WTC11 (cell line): ENCODE measurements around the gene PIK3CB. TPM values are rescaled to one million over a fixed set of nuclear protein-coding genes. Genes with fewer than 3 reads are reported as not detected.

Experiments
- ATAC-seq: fragments of 200-7000 bp; cut with Tn5 transposase; 2 replicates; pipeline ENCODE4 v1.10.0; 2021; ENCODE audit warnings: mild to moderate bottlenecking, moderate library complexity
- CTCF ChIA-PET: fragments of 300-600 bp; sonication (Branson Sonifier 250); formaldehyde crosslinking; loops from one replicate; lab custom pipeline; 2021; ENCODE audit warnings: antibody characterized with exemption; lab: Charles Lee
- POLR2A ChIA-PET: fragments of 350-600 bp; sonication (Branson Sonifier 250); formaldehyde crosslinking; loops from one replicate; lab custom pipeline; 2021; ENCODE audit warnings: antibody characterized with exemption; lab: Charles Lee
- DNase-seq: peaks from one replicate; pipeline ENCODE4 v3.0.0; 2021; ENCODE audit warnings: low spot score
- H3K27ac Mint-ChIP-seq: 2 replicates; pipeline ENCODE4 v1.8.0; 2021; ENCODE audit warnings: mixed read lengths
- H3K27me3 Mint-ChIP-seq: 2 replicates; pipeline ENCODE4 v1.8.0; 2021; ENCODE audit warnings: low read depth, mild to moderate bottlenecking, moderate library complexity, mixed read lengths
- H3K36me3 Mint-ChIP-seq: 2 replicates; pipeline ENCODE4 v1.8.0; 2021; ENCODE audit warnings: mixed read lengths
- H3K4me1 Mint-ChIP-seq: 2 replicates; pipeline ENCODE4 v1.8.0; 2022; ENCODE audit warnings: mixed read lengths
- H3K4me3 Mint-ChIP-seq: 2 replicates; pipeline ENCODE4 v1.8.0; 2021; ENCODE audit warnings: mild to moderate bottlenecking, moderate library complexity, mixed read lengths
- H3K9me3 Mint-ChIP-seq: 2 replicates; pipeline ENCODE4 v1.8.0; 2021; ENCODE audit warnings: mixed read lengths
- ELF4 ChIP-seq: sonication (generic); formaldehyde crosslinking; IDR thresholded peaks from 2 replicates; pipeline ENCODE4 v1.8.1; 2022; ENCODE audit warnings: low read depth, mild to moderate bottlenecking, moderate library complexity, missing genetic modification reagents
- EMX1 ChIP-seq: fragments of 250-450 bp; sonication (Bioruptor Pico); IDR thresholded peaks from 2 replicates; pipeline ENCODE4 v1.8.0; 2021; ENCODE audit warnings: mild to moderate bottlenecking
- FOXK1 ChIP-seq: sonication (generic); formaldehyde crosslinking; IDR thresholded peaks from 2 replicates; pipeline ENCODE4 v1.8.0; 2022; ENCODE audit warnings: mild to moderate bottlenecking, moderate library complexity, missing genetic modification reagents
- GABPB1 ChIP-seq: sonication (generic); formaldehyde crosslinking; IDR thresholded peaks from 2 replicates; pipeline ENCODE4 v1.8.1; 2023; ENCODE audit warnings: mild to moderate bottlenecking, missing genetic modification reagents
- GRHL2 ChIP-seq: fragments of 250-450 bp; sonication (Bioruptor Pico); IDR thresholded peaks from 2 replicates; pipeline ENCODE4 v1.8.0; 2022; ENCODE audit warnings: mild to moderate bottlenecking, moderate library complexity; ENCODE audit not compliant: insufficient replicate concordance, severe bottlenecking
- GTF2I ChIP-seq: fragments of 250-450 bp; sonication (Bioruptor Pico); conservative IDR thresholded peaks from 2 replicates; pipeline ENCODE4 v1.4.0; 2021; ENCODE audit warnings: mild to moderate bottlenecking
- IRF2 ChIP-seq: sonication (generic); formaldehyde crosslinking; IDR thresholded peaks from 2 replicates; pipeline ENCODE4 v1.8.0; 2022; ENCODE audit warnings: low read depth, missing genetic modification reagents, borderline replicate concordance
- MXD4 ChIP-seq: fragments of 250-450 bp; sonication (Bioruptor Pico); IDR thresholded peaks from 2 replicates; pipeline ENCODE4 v1.8.0; 2021; ENCODE audit warnings: mild to moderate bottlenecking, moderate library complexity, borderline replicate concordance
- MYBL2 ChIP-seq: sonication (generic); formaldehyde crosslinking; IDR thresholded peaks from 2 replicates; pipeline ENCODE4 v1.8.1; 2023; ENCODE audit warnings: mild to moderate bottlenecking, moderate library complexity, missing genetic modification reagents
- NFE2L1 ChIP-seq: sonication (generic); formaldehyde crosslinking; IDR thresholded peaks from 2 replicates; pipeline ENCODE4 v1.8.1; 2023; ENCODE audit warnings: missing genetic modification reagents
- NFYB ChIP-seq: sonication (generic); formaldehyde crosslinking; conservative IDR thresholded peaks from 2 replicates; pipeline ENCODE4 v1.8.0; 2022; ENCODE audit warnings: low read depth, missing genetic modification reagents
- NR1H2 ChIP-seq: sonication (generic); formaldehyde crosslinking; IDR thresholded peaks from 2 replicates; pipeline ENCODE4 v1.9.0; 2021; ENCODE audit warnings: mild to moderate bottlenecking, moderate library complexity, missing genetic modification reagents
- OVOL2 ChIP-seq: fragments of 250-450 bp; sonication (Bioruptor Pico); IDR thresholded peaks from 2 replicates; pipeline ENCODE4 v1.9.0; 2021; ENCODE audit warnings: mild to moderate bottlenecking, borderline replicate concordance
- RORB ChIP-seq: fragments of 250-450 bp; sonication (Bioruptor Pico); IDR thresholded peaks from 2 replicates; pipeline ENCODE4 v1.9.0; 2021; ENCODE audit warnings: mild to moderate bottlenecking
- SOX15 ChIP-seq: fragments of 250-450 bp; sonication (Bioruptor Pico); IDR thresholded peaks from 2 replicates; pipeline ENCODE4 v1.9.0; 2021; ENCODE audit warnings: mild to moderate bottlenecking
- TEAD4 ChIP-seq: sonication (generic); formaldehyde crosslinking; IDR thresholded peaks from 2 replicates; pipeline ENCODE4 v1.8.0; 2022; ENCODE audit warnings: mild to moderate bottlenecking, missing genetic modification reagents
- ZBTB21 ChIP-seq: sonication (generic); formaldehyde crosslinking; IDR thresholded peaks from 2 replicates; pipeline ENCODE4 v1.8.1; 2023; ENCODE audit warnings: mild to moderate bottlenecking, missing genetic modification reagents, borderline replicate concordance
- ZNF138 ChIP-seq: sonication (generic); formaldehyde crosslinking; conservative IDR thresholded peaks from 2 replicates; pipeline ENCODE4 v1.8.1; 2022; ENCODE audit warnings: mild to moderate bottlenecking, moderate library complexity, missing genetic modification reagents
- ZNF671 ChIP-seq: fragments of 250-450 bp; sonication (Bioruptor Pico); IDR thresholded peaks from 2 replicates; pipeline ENCODE4 v1.8.0; 2021; ENCODE audit warnings: mild to moderate bottlenecking
- total RNA-seq: library from RNA; stranded (reverse); gene quantifications from 3 replicates; pipeline ENCODE4 v1.2.3, GENCODE V29; 2021
- TF ChIP-seq, protein P1 (sequence below): sonication (generic); formaldehyde crosslinking; IDR thresholded peaks from 2 replicates; pipeline ENCODE4 v1.8.0; 2023; ENCODE audit warnings: missing genetic modification reagents
- TF ChIP-seq, protein P2 (sequence below): fragments of 250-450 bp; sonication (Bioruptor Pico); IDR thresholded peaks from 2 replicates; pipeline ENCODE4 v1.9.0; 2021; ENCODE audit warnings: mild to moderate bottlenecking, borderline replicate concordance
- TF ChIP-seq, protein P3 (sequence below): sonication (generic); formaldehyde crosslinking; IDR thresholded peaks from 2 replicates; pipeline ENCODE4 v1.8.0; 2022; ENCODE audit warnings: mild to moderate bottlenecking, missing genetic modification reagents
- TF ChIP-seq, protein P4 (sequence below): sonication (generic); formaldehyde crosslinking; IDR thresholded peaks from 2 replicates; pipeline ENCODE4 v1.8.1; 2022; ENCODE audit warnings: low read depth, missing genetic modification reagents, borderline replicate concordance
- TF ChIP-seq, protein P5 (sequence below): sonication (generic); formaldehyde crosslinking; IDR thresholded peaks from 2 replicates; pipeline ENCODE4 v1.8.0; 2022; ENCODE audit warnings: mild to moderate bottlenecking, missing genetic modification reagents
- TF ChIP-seq, protein P6 (sequence below): sonication (generic); formaldehyde crosslinking; IDR thresholded peaks from 2 replicates; pipeline ENCODE4 v1.8.1; 2023; ENCODE audit warnings: mild to moderate bottlenecking, missing genetic modification reagents

PIK3CB gene
- total RNA-seq, 1 experiment from 2014 or later, result 36.0 TPM

DNA sequence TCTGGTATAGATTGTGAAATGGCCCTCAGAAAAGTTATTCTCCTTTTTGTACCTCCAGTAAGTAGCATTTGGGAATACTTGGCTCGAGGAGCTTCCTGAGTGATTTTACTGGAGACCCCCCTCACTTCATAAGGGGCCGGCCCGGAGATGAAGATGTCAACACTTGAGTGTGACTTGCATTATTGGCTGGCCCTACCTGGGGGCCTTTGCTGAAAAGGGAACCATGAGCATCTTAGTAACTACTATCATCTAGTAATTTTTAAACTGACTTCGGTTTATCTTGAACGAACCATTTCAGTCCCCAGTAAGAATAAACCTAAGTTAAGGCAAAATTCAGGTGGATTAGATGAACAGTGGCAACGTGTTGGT is 224.8 kb downstream of the PIK3CB start (continued):
- TF ChIP-seq, protein P1, sequence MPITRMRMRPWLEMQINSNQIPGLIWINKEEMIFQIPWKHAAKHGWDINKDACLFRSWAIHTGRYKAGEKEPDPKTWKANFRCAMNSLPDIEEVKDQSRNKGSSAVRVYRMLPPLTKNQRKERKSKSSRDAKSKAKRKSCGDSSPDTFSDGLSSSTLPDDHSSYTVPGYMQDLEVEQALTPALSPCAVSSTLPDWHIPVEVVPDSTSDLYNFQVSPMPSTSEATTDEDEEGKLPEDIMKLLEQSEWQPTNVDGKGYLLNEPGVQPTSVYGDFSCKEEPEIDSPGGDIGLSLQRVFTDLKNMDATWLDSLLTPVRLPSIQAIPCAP, result no peak
- TF ChIP-seq ZNF671 (no peak), GABPB1 (CRISPR knock-in tag) (no peak), MXD4 (CRISPR knock-in tag) (no peak), ELF4 (CRISPR knock-in tag) (no peak)
- TF ChIP-seq, all 79 proteins: peak for 0

DNA sequence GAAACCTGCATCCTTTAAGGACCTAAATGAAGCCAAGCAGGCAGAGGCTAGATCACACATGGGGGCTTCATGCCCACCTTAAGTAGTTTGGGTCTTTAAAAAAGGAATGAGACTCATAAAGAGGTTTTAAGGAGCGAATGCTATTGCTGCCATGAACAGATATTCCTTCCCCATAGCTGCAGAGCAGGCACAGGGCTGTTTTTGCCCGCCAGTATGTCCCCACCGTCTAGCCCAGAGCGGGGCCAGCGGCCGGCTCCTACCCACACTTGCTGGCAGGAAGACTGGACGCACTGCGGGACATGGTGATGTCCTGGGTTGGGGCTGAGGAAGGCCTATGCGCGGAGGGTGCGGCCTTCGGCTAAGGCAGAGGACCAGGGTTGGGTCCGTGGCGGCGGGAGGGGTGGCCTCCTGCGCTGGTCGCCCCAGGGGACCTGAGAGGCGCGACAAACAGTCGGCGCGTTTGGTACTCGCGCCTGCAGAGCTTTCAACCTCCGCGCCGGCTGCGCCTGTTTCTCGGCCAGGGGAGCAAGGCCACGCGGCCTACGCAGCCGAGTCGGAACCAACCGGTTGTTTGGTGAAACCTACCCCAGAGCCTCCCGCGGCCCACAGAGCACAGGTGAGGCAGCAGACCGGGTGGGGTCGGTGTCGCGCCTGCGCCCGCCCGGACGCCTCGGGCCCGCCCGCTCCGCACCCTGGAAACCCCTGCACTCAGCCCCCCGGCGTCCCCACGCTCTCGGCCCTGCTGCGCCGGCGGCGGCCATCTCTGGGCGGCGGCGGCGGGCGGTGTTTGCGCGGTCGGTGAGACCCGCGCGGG is 226.2 kb downstream of the PIK3CB start, which contains the start of gene FAIM:
TSS of gene FAIM (plus strand) at position 450 of the 814 bp plus-strand sequence. CDS start 10,956 bp downstream, outside the sequence.
- ATAC-seq, result peak; percentile 76
- TF ChIP-seq, protein P2, sequence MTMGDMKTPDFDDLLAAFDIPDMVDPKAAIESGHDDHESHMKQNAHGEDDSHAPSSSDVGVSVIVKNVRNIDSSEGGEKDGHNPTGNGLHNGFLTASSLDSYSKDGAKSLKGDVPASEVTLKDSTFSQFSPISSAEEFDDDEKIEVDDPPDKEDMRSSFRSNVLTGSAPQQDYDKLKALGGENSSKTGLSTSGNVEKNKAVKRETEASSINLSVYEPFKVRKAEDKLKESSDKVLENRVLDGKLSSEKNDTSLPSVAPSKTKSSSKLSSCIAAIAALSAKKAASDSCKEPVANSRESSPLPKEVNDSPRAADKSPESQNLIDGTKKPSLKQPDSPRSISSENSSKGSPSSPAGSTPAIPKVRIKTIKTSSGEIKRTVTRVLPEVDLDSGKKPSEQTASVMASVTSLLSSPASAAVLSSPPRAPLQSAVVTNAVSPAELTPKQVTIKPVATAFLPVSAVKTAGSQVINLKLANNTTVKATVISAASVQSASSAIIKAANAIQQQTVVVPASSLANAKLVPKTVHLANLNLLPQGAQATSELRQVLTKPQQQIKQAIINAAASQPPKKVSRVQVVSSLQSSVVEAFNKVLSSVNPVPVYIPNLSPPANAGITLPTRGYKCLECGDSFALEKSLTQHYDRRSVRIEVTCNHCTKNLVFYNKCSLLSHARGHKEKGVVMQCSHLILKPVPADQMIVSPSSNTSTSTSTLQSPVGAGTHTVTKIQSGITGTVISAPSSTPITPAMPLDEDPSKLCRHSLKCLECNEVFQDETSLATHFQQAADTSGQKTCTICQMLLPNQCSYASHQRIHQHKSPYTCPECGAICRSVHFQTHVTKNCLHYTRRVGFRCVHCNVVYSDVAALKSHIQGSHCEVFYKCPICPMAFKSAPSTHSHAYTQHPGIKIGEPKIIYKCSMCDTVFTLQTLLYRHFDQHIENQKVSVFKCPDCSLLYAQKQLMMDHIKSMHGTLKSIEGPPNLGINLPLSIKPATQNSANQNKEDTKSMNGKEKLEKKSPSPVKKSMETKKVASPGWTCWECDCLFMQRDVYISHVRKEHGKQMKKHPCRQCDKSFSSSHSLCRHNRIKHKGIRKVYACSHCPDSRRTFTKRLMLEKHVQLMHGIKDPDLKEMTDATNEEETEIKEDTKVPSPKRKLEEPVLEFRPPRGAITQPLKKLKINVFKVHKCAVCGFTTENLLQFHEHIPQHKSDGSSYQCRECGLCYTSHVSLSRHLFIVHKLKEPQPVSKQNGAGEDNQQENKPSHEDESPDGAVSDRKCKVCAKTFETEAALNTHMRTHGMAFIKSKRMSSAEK, result no peak
- TF ChIP-seq GRHL2, result no peak
- 0 out of 2 replicates have a peak, but pooled peaks have one; percentile 7 for TF ChIP-seq NFE2L1
- TF ChIP-seq, protein P3, sequence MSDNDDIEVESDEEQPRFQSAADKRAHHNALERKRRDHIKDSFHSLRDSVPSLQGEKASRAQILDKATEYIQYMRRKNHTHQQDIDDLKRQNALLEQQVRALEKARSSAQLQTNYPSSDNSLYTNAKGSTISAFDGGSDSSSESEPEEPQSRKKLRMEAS (CRISPR knock-in tag), result peak; percentile 88
- TF ChIP-seq NR1H2 (CRISPR knock-in tag), result no peak
- TF ChIP-seq ZNF671, result no peak
- TF ChIP-seq, protein P4, sequence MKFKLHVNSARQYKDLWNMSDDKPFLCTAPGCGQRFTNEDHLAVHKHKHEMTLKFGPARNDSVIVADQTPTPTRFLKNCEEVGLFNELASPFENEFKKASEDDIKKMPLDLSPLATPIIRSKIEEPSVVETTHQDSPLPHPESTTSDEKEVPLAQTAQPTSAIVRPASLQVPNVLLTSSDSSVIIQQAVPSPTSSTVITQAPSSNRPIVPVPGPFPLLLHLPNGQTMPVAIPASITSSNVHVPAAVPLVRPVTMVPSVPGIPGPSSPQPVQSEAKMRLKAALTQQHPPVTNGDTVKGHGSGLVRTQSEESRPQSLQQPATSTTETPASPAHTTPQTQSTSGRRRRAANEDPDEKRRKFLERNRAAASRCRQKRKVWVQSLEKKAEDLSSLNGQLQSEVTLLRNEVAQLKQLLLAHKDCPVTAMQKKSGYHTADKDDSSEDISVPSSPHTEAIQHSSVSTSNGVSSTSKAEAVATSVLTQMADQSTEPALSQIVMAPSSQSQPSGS (CRISPR knock-in tag), result no peak
- TF ChIP-seq, protein P1, result no peak; the same call in 1 of the 2 replicates
- TF ChIP-seq MYBL2 (CRISPR knock-in tag), result no peak; the same call in 1 of the 2 replicates
- TF ChIP-seq ZBTB21 (CRISPR knock-in tag), result no peak
- no peak for TF ChIP-seq OVOL2 (CRISPR knock-in tag)
- no peak for TF ChIP-seq IRF2
- no peak for TF ChIP-seq FOXK1 (CRISPR knock-in tag)
- no peak for TF ChIP-seq EMX1 (CRISPR knock-in tag)
- no peak for TF ChIP-seq RORB (CRISPR knock-in tag)
- TF ChIP-seq ZNF138 (CRISPR knock-in tag), result no peak
- TF ChIP-seq, protein P5, sequence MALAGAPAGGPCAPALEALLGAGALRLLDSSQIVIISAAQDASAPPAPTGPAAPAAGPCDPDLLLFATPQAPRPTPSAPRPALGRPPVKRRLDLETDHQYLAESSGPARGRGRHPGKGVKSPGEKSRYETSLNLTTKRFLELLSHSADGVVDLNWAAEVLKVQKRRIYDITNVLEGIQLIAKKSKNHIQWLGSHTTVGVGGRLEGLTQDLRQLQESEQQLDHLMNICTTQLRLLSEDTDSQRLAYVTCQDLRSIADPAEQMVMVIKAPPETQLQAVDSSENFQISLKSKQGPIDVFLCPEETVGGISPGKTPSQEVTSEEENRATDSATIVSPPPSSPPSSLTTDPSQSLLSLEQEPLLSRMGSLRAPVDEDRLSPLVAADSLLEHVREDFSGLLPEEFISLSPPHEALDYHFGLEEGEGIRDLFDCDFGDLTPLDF (CRISPR knock-in tag), result no peak
- no peak for TF ChIP-seq GTF2I
- TF ChIP-seq TEAD4 (CRISPR knock-in tag), result 0 out of 2 replicates have a peak, but pooled peaks have one; percentile 60
- TF ChIP-seq, protein P6, sequence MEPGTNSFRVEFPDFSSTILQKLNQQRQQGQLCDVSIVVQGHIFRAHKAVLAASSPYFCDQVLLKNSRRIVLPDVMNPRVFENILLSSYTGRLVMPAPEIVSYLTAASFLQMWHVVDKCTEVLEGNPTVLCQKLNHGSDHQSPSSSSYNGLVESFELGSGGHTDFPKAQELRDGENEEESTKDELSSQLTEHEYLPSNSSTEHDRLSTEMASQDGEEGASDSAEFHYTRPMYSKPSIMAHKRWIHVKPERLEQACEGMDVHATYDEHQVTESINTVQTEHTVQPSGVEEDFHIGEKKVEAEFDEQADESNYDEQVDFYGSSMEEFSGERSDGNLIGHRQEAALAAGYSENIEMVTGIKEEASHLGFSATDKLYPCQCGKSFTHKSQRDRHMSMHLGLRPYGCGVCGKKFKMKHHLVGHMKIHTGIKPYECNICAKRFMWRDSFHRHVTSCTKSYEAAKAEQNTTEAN (CRISPR knock-in tag), result no peak
- 0 out of 2 replicates have a peak, but pooled peaks have one; percentile 11 for TF ChIP-seq NFYB (CRISPR knock-in tag)
- no peak for TF ChIP-seq SOX15 (CRISPR knock-in tag)

More for the DNA sequence above, 226.2 kb downstream of the PIK3CB start, which contains the start of gene FAIM:
- peaks cover 23% of the 10 kb centered on the region for H3K4me1 Mint-ChIP-seq
- CTCF ChIA-PET, result interaction anchor here (0.7 to 2.5 kb wide), 4 partner anchors 14 to 328 kb away, joined by 3 to 9 read pairs (median 6); partner anchors contain the start of gene CEP70
- peak within 1 kb of the TSS; percentile 69 for H3K4me3 Mint-ChIP-seq
- peaks cover 17% of the 10 kb centered on the region for H3K27me3 Mint-ChIP-seq
- H3K36me3 Mint-ChIP-seq, result peaks cover 8% of the 10 kb centered on the region
- POLR2A ChIA-PET, result interaction anchor here (1.0 kb wide), 1 partner anchor 15 kb away, joined by 4 read pairs; the partner anchor contains the start of gene CEP70
- DNase-seq, result peak; percentile 70
- peaks cover 8% of the 10 kb centered on the region for H3K9me3 Mint-ChIP-seq
- no peak within 1 kb of the TSS; the same call in 1 of the 2 replicates for H3K27ac Mint-ChIP-seq
